ENCODE results near the gene MYCT1. TPM values are rescaled to one million over a fixed set of nuclear protein-coding genes. Genes with fewer than 3 reads are reported as not detected.

MYCT1 gene
- total RNA-seq, 1 experiment from 2014 or later: not detected

- H3K27me3 ChIP-seq (ENCODE audit: control insufficient read depth, insufficient read depth, low read length): no peaks in the 10 kb centered on the region
- intact Hi-C loops (cut with micrococcal nuclease; ENCODE audit: unreplicated experiment): no loop called here
- H3K4me3 ChIP-seq (ENCODE audit: low read depth in 2 of 2, low read length in 2 of 2): no peak overlapping the region
- no peak overlapping the region for H3K27ac ChIP-seq (ENCODE audit: low read length)
- H3K9me3 ChIP-seq (ENCODE audit: control insufficient read depth, insufficient read depth, low read depth, low read length): no peaks in the 10 kb centered on the region
- in situ Hi-C loops (cut with HindIII; ENCODE audit: low pct_unique_long_range_greater_than_20kb, low sequenced_read_pairs): no loop called here
- ChIA-PET POLR2A (no interaction called here), CTCF (no interaction called here)
- no peaks in the 10 kb centered on the region for H3K36me3 ChIP-seq (ENCODE audit: control insufficient read depth, insufficient read depth, low read length)
- BruUV-seq (replicated peaks): no TSS peak
- no peaks in the 10 kb centered on the region for H3K4me1 ChIP-seq (ENCODE audit: control insufficient read depth, insufficient read depth, low read length)
- no peak for ATAC-seq
- DNase-seq (ENCODE audit: low read depth, low spot score): no peak
- TF ChIP-seq TCF7L2 (IDR thresholded peaks at IDR 0.05; ENCODE audit: low read depth, low read length): no peak
- TF ChIP-seq POLR2AphosphoS5 (IDR thresholded peaks at IDR 0.05; ENCODE audit: low read depth, low read length): no peak
- TF ChIP-seq, protein P1, sequence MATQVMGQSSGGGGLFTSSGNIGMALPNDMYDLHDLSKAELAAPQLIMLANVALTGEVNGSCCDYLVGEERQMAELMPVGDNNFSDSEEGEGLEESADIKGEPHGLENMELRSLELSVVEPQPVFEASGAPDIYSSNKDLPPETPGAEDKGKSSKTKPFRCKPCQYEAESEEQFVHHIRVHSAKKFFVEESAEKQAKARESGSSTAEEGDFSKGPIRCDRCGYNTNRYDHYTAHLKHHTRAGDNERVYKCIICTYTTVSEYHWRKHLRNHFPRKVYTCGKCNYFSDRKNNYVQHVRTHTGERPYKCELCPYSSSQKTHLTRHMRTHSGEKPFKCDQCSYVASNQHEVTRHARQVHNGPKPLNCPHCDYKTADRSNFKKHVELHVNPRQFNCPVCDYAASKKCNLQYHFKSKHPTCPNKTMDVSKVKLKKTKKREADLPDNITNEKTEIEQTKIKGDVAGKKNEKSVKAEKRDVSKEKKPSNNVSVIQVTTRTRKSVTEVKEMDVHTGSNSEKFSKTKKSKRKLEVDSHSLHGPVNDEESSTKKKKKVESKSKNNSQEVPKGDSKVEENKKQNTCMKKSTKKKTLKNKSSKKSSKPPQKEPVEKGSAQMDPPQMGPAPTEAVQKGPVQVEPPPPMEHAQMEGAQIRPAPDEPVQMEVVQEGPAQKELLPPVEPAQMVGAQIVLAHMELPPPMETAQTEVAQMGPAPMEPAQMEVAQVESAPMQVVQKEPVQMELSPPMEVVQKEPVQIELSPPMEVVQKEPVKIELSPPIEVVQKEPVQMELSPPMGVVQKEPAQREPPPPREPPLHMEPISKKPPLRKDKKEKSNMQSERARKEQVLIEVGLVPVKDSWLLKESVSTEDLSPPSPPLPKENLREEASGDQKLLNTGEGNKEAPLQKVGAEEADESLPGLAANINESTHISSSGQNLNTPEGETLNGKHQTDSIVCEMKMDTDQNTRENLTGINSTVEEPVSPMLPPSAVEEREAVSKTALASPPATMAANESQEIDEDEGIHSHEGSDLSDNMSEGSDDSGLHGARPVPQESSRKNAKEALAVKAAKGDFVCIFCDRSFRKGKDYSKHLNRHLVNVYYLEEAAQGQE (IDR thresholded peaks at IDR 0.05; ENCODE audit: insufficient read depth in 1 of 2, low read depth in 2 of 2, low read length in 1 of 2): no peak
- TF ChIP-seq SIN3A (IDR thresholded peaks at IDR 0.05; ENCODE audit: borderline replicate concordance, insufficient read depth, low read depth, low read length): no peak
- no peak for TF ChIP-seq CTCF (IDR thresholded peaks at IDR 0.05)
Observed at GRCh38 chr6:152723398-152723797, 25.7 kb downstream of the MYCT1 start.

GRCh38 chr6:152726313-152726712, 28.6 kb downstream of the MYCT1 start:
- no peak for TF ChIP-seq TCF7L2 (IDR thresholded peaks at IDR 0.05; ENCODE audit: low read depth, low read length)
- ChIA-PET POLR2A (no interaction called here), CTCF (no interaction called here)
- no peak for DNase-seq (ENCODE audit: low read depth, low spot score)
- no peaks in the 10 kb centered on the region for H3K27me3 ChIP-seq (ENCODE audit: control insufficient read depth, insufficient read depth, low read length)
- ATAC-seq: no peak
- in situ Hi-C loops (cut with HindIII; ENCODE audit: low pct_unique_long_range_greater_than_20kb, low sequenced_read_pairs): no loop called here
- no peaks in the 10 kb centered on the region for H3K9me3 ChIP-seq (ENCODE audit: control insufficient read depth, insufficient read depth, low read depth, low read length)
- no peak overlapping the region for H3K27ac ChIP-seq (ENCODE audit: low read length)
- no peaks in the 10 kb centered on the region for H3K36me3 ChIP-seq (ENCODE audit: control insufficient read depth, insufficient read depth, low read length)
- no peaks in the 10 kb centered on the region for H3K4me1 ChIP-seq (ENCODE audit: control insufficient read depth, insufficient read depth, low read length)
- intact Hi-C loops (cut with micrococcal nuclease; ENCODE audit: unreplicated experiment): no loop called here
- no peak overlapping the region for H3K4me3 ChIP-seq (ENCODE audit: low read depth in 2 of 2, low read length in 2 of 2)
- no TSS peak for BruUV-seq (replicated peaks)

DNA sequence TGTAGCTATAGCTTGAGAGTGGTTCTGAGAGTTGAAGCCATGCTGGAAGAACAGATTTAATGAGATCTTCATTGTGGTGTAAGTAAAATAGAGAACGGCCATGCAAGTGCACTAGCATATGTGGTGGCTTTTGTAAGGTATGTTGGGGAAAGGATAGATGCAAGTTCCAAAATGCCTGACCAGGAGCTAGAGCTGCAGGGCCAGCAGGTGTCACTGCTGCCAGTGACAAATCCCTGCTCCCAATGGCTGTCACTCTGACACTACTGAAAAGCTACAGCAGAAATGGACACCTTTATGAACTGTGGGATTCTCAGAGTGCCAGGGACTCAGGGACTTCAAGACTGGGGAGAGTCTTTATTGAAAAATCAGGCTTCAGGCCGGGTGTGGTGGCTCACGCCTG, 29.8 kb downstream of the MYCT1 start:
- BruUV-seq (replicated peaks): no TSS peak
- in situ Hi-C loops (cut with HindIII; ENCODE audit: low pct_unique_long_range_greater_than_20kb, low sequenced_read_pairs): no loop called here

More for the DNA sequence above, 29.8 kb downstream of the MYCT1 start:
- no peaks in the 10 kb centered on the region for H3K4me1 ChIP-seq (ENCODE audit: control insufficient read depth, insufficient read depth, low read length)
- H3K36me3 ChIP-seq (ENCODE audit: control insufficient read depth, insufficient read depth, low read length): no peaks in the 10 kb centered on the region
- no peak for ATAC-seq
- CTCF ChIA-PET: no interaction called here
- no peak for DNase-seq (ENCODE audit: low read depth, low spot score)
- no peak overlapping the region for H3K4me3 ChIP-seq (ENCODE audit: low read depth in 2 of 2, low read length in 2 of 2)
- POLR2A ChIA-PET: no interaction called here
- H3K27me3 ChIP-seq (ENCODE audit: control insufficient read depth, insufficient read depth, low read length): no peaks in the 10 kb centered on the region
- TF ChIP-seq SIN3A (IDR thresholded peaks at IDR 0.05; ENCODE audit: borderline replicate concordance, insufficient read depth, low read depth, low read length): no peak
- TF ChIP-seq CTCF (IDR thresholded peaks at IDR 0.05): peak; percentile 22; the same call in 1 of the 2 replicates
- no peak for TF ChIP-seq POLR2AphosphoS5 (IDR thresholded peaks at IDR 0.05; ENCODE audit: low read depth, low read length)
- no peak for TF ChIP-seq TCF7L2 (IDR thresholded peaks at IDR 0.05; ENCODE audit: low read depth, low read length)
- intact Hi-C loops (cut with micrococcal nuclease; ENCODE audit: unreplicated experiment): no loop called here
- no peak overlapping the region for H3K27ac ChIP-seq (ENCODE audit: low read length)
- H3K9me3 ChIP-seq (ENCODE audit: control insufficient read depth, insufficient read depth, low read depth, low read length): no peaks in the 10 kb centered on the region

Measured in Panc1 (cell line).